H9 (cell line): Measurements from ENCODE around the gene AJAP1. TPM values are rescaled to one million over a fixed set of nuclear protein-coding genes. Genes with fewer than 3 reads are reported as not detected.

Experiments used
- DNase-seq: peaks from one replicate; pipeline ENCODE4 v3.0.0-alpha.2; 2017
- H2AFZ ChIP-seq: one replicate; pipeline ENCODE4 v1.6.1; 2013; ENCODE audit warnings: mild to moderate bottlenecking, low read length, control low read depth, moderate library complexity
- H2AK5ac ChIP-seq: 2 replicates; pipeline ENCODE4 v1.6.1; 2013; ENCODE audit warnings: low read length, control low read depth, mixed read lengths; ENCODE audit not compliant: insufficient read length
- H2BK120ac ChIP-seq: one replicate; pipeline ENCODE4 v1.6.1; 2013; ENCODE audit warnings: low read depth, mild to moderate bottlenecking, low read length, control low read depth, inconsistent platforms; ENCODE audit not compliant: poor library complexity, severe bottlenecking
- H2BK12ac ChIP-seq: 2 replicates; pipeline ENCODE4 v1.6.1; 2013; ENCODE audit warnings: low read length, control low read depth, mixed read lengths, low read depth; ENCODE audit not compliant: insufficient read length
- H2BK15ac ChIP-seq: 2 replicates; pipeline ENCODE4 v1.6.1; 2013; ENCODE audit warnings: low read depth, low read length, control low read depth
- H2BK20ac ChIP-seq: one replicate; pipeline ENCODE4 v1.6.1; 2013; ENCODE audit warnings: low read depth, mild to moderate bottlenecking, low read length, control low read depth, inconsistent platforms; ENCODE audit not compliant: poor library complexity, severe bottlenecking
- H2BK5ac ChIP-seq: 2 replicates; pipeline ENCODE4 v1.6.1; 2013; ENCODE audit warnings: low read length, control low read depth, mixed read lengths; ENCODE audit not compliant: insufficient read length
- H3K14ac ChIP-seq: 2 replicates; pipeline ENCODE4 v1.6.1; 2013; ENCODE audit warnings: low read length, control low read depth; ENCODE audit not compliant: insufficient read depth
- H3K18ac ChIP-seq: 2 replicates; pipeline ENCODE4 v1.6.1; 2013; ENCODE audit warnings: low read depth, mild to moderate bottlenecking, mixed read lengths, low read length, control low read depth; ENCODE audit not compliant: insufficient read length
- H3K23ac ChIP-seq: 2 replicates; pipeline ENCODE4 v1.6.1; 2013; ENCODE audit warnings: low read length, control low read depth, mixed read lengths, low read depth; ENCODE audit not compliant: insufficient read length
- H3K23me2 ChIP-seq: 2 replicates; pipeline ENCODE4 v1.6.1; 2013; ENCODE audit warnings: low read depth, mild to moderate bottlenecking, mixed read lengths, low read length, control low read depth; ENCODE audit not compliant: insufficient read length, poor library complexity, severe bottlenecking
- H3K27ac ChIP-seq: 2 replicates; pipeline ENCODE4 v1.5.1; 2013; ENCODE audit warnings: low read length, control low read depth, mixed read lengths, low read depth; ENCODE audit not compliant: insufficient read length
- H3K27me3 ChIP-seq: 2 replicates; pipeline ENCODE4 v1.6.1; 2013; ENCODE audit warnings: low read length, control low read depth, inconsistent platforms; ENCODE audit not compliant: insufficient read depth
- H3K4ac ChIP-seq: 2 replicates; pipeline ENCODE4 v1.6.1; 2013; ENCODE audit warnings: low read depth, mild to moderate bottlenecking, control low read depth, inconsistent platforms, low read length, moderate library complexity
- H3K4me1 ChIP-seq: 2 replicates; pipeline ENCODE4 v1.6.1; 2013; ENCODE audit warnings: low read length, control low read depth, inconsistent platforms; ENCODE audit not compliant: insufficient read depth
- H3K4me2 ChIP-seq: 2 replicates; pipeline ENCODE4 v1.6.1; 2013; ENCODE audit warnings: low read length, control low read depth, mixed read lengths; ENCODE audit not compliant: insufficient read length, insufficient read depth
- H3K56ac ChIP-seq: 2 replicates; pipeline ENCODE4 v1.6.1; 2013; ENCODE audit warnings: low read depth, mild to moderate bottlenecking, mixed read lengths, low read length, control low read depth; ENCODE audit not compliant: insufficient read length
- H3K79me1 ChIP-seq: 2 replicates; pipeline ENCODE4 v1.6.1; 2013; ENCODE audit warnings: low read depth, mild to moderate bottlenecking, moderate library complexity, low read length, control low read depth, inconsistent platforms; ENCODE audit not compliant: insufficient read depth, poor library complexity, severe bottlenecking
- H3K79me2 ChIP-seq: 2 replicates; pipeline ENCODE4 v1.6.1; 2013; ENCODE audit warnings: low read length, control low read depth, inconsistent platforms; ENCODE audit not compliant: insufficient read depth
- H3K9ac ChIP-seq: 2 replicates; pipeline ENCODE4 v1.6.1; 2013; ENCODE audit warnings: low read length, control low read depth, mixed read lengths; ENCODE audit not compliant: insufficient read length; ENCODE audit errors: extremely low read depth
- H3K9me3 ChIP-seq: one replicate; pipeline ENCODE4 v1.6.1; 2013; ENCODE audit warnings: low read depth, low read length, inconsistent platforms; ENCODE audit not compliant: control insufficient read depth
- H3T11ph ChIP-seq: one replicate; pipeline ENCODE4 v1.6.1; 2013; ENCODE audit warnings: mild to moderate bottlenecking, low read length, control low read depth, inconsistent platforms
- H4K20me1 ChIP-seq: one replicate; pipeline ENCODE4 v1.6.1; 2013; ENCODE audit not compliant: control insufficient read depth, insufficient read length, insufficient read depth
- H4K5ac ChIP-seq: 2 replicates; pipeline ENCODE4 v1.6.1; 2013; ENCODE audit warnings: low read depth, mild to moderate bottlenecking, mixed read lengths, low read length, control low read depth; ENCODE audit not compliant: insufficient read length
- H4K8ac ChIP-seq: replicated peaks from 2 replicates; pipeline ENCODE4 v1.6.1; 2013; ENCODE audit warnings: low read length, control low read depth, mixed read lengths, low read depth; ENCODE audit not compliant: insufficient read length
- H4K91ac ChIP-seq: 2 replicates; pipeline ENCODE4 v1.6.1; 2013; ENCODE audit warnings: low read depth, mild to moderate bottlenecking, moderate library complexity, mixed read lengths, low read length, control low read depth; ENCODE audit not compliant: insufficient read length
- H3K27ac Mint-ChIP-seq, 3 experiments: 2 replicates in 2 of 3; 3 replicates in 1 of 3; pipeline ENCODE4 v1.8.0; 2020 to 2021; ENCODE audit warnings: mixed read lengths in 3 of 3, mild to moderate bottlenecking in 1 of 3, moderate library complexity in 1 of 3
- H3K27me3 Mint-ChIP-seq: 2 replicates; pipeline ENCODE4 v1.8.0; 2021; ENCODE audit warnings: low read depth, mild to moderate bottlenecking, moderate library complexity, mixed read lengths
- H3K36me3 Mint-ChIP-seq, 3 experiments: 2 replicates in 2 of 3; 3 replicates in 1 of 3; pipeline ENCODE4 v1.8.0; 2020 to 2021; ENCODE audit warnings: low read depth in 3 of 3, mixed read lengths in 3 of 3; ENCODE audit not compliant: insufficient read depth in 1 of 3
- H3K4me1 Mint-ChIP-seq, 2 experiments: 2 replicates each; pipeline ENCODE4 v1.8.0; 2020; ENCODE audit warnings: mixed read lengths in 2 of 2
- H3K4me3 Mint-ChIP-seq, 2 experiments: 2 replicates in 1 of 2; 3 replicates in 1 of 2; pipeline ENCODE4 v1.8.0; 2020 to 2021; ENCODE audit warnings: mild to moderate bottlenecking in 2 of 2, mixed read lengths in 2 of 2, moderate library complexity in 1 of 2
- H3K9me3 Mint-ChIP-seq, 2 experiments: 2 replicates in 1 of 2; 3 replicates in 1 of 2; pipeline ENCODE4 v1.8.0; 2020; ENCODE audit warnings: mild to moderate bottlenecking in 2 of 2, mixed read lengths in 2 of 2, moderate library complexity in 1 of 2
- WGBS: extraction: QIAGEN DNeasy Blood & Tissue Kit; methylation state at CpG from one replicate; pipeline ENCODE4 v1.1.7; 2013; ENCODE audit warnings: missing lambda C conversion rate, low lambda C conversion rate, mixed read lengths; ENCODE audit not compliant: insufficient read length; ENCODE audit errors: extremely low coverage; 5-methylcytosine and 5-hydroxymethylcytosine counted together
- total RNA-seq: library from RNA; stranded (reverse); gene quantifications from 2 replicates; pipeline ENCODE4 v1.2.1, GENCODE V29; 2021
- TF ChIP-seq, protein P1 (sequence below): fragments of 200-600 bp; sonication (generic); conservative IDR thresholded peaks from 3 replicates; pipeline ENCODE4 v1.8.0; 2021; ENCODE audit warnings: antibody characterized with exemption, mild to moderate bottlenecking

Gene AJAP1
- total RNA-seq, 1 experiment from 2014 or later, result 8.6 TPM

DNA sequence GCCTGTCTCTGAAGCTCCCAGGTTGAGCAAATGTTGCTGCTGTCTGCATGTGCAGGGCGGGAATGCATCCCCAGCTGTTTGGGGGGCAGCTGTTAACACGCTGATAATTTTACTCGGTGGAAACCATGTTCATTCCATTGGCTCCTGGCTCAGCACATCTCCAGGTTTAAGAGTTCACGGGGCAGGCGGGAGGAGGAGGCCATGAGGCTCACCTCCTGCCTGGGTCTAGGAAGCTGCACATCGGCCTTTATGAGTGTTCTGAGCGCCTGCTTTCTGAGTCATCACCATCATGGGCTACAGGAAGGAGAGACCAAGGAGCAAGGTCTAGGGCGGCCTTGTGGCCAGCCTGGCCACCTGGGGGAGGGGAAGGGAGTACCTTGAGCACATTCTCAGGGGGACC is 29.7 kb downstream of the AJAP1 start:
- H3K4ac ChIP-seq, result no peak overlapping the region
- H3K23me2 ChIP-seq, result no peaks in the 10 kb centered on the region
- no peak overlapping the region for H3K56ac ChIP-seq
- no peak overlapping the region for H4K5ac ChIP-seq
- H3K4me1 Mint-ChIP-seq, result peaks cover 15 to 26% of the 10 kb centered on the region in 2 experiments
- no peak for DNase-seq
- WGBS, result no CpG with 5 or more reads among the region's 8 CpGs
- no peak overlapping the region for H3K14ac ChIP-seq
- TF ChIP-seq, protein P1, sequence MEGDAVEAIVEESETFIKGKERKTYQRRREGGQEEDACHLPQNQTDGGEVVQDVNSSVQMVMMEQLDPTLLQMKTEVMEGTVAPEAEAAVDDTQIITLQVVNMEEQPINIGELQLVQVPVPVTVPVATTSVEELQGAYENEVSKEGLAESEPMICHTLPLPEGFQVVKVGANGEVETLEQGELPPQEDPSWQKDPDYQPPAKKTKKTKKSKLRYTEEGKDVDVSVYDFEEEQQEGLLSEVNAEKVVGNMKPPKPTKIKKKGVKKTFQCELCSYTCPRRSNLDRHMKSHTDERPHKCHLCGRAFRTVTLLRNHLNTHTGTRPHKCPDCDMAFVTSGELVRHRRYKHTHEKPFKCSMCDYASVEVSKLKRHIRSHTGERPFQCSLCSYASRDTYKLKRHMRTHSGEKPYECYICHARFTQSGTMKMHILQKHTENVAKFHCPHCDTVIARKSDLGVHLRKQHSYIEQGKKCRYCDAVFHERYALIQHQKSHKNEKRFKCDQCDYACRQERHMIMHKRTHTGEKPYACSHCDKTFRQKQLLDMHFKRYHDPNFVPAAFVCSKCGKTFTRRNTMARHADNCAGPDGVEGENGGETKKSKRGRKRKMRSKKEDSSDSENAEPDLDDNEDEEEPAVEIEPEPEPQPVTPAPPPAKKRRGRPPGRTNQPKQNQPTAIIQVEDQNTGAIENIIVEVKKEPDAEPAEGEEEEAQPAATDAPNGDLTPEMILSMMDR, result no peak
- H4K8ac ChIP-seq, result no peak overlapping the region
- peak overlapping the region in 1 of 3 experiments; percentile 39; a peak in 1 of 7 replicates for H3K27ac Mint-ChIP-seq
- H4K20me1 ChIP-seq, result no peaks in the 10 kb centered on the region
- no peak overlapping the region for H3K27ac ChIP-seq
- no peak overlapping the region for H2AK5ac ChIP-seq
- no peak overlapping the region for H4K91ac ChIP-seq
- H2BK5ac ChIP-seq, result no peak overlapping the region
- H3K79me1 ChIP-seq, result no peaks in the 10 kb centered on the region
- H3K9me3 ChIP-seq, result no peaks in the 10 kb centered on the region
- H2BK120ac ChIP-seq, result no peak overlapping the region
- no peak overlapping the region for H2BK12ac ChIP-seq
- no peak overlapping the region for H2BK20ac ChIP-seq
- H3K4me2 ChIP-seq, result no peak overlapping the region
- no peak overlapping the region for H3K18ac ChIP-seq
- H3K9me3 Mint-ChIP-seq, result peaks cover 7 to 13% of the 10 kb centered on the region in 2 experiments; a peak in 4 of 5 replicates
- peaks cover 8% of the 10 kb centered on the region for H3K27me3 Mint-ChIP-seq
- no peaks in the 10 kb centered on the region for H3K79me2 ChIP-seq
- H2AFZ ChIP-seq, result no peak overlapping the region
- peaks cover 3 to 8% (median 3%) of the 10 kb centered on the region in 3 experiments; a peak in 4 of 7 replicates for H3K36me3 Mint-ChIP-seq
- H3K27me3 ChIP-seq, result no peaks in the 10 kb centered on the region
- H3K9ac ChIP-seq, result no peak overlapping the region
- H3T11ph ChIP-seq, result no peak overlapping the region
- H3K4me3 Mint-ChIP-seq, result no peak overlapping the region
- peaks cover 9% of the 10 kb centered on the region; the same call in 1 of the 2 replicates for H3K4me1 ChIP-seq
- no peak overlapping the region for H3K23ac ChIP-seq
- no peak overlapping the region; the same call in 1 of the 2 replicates for H2BK15ac ChIP-seq
